ENCODE data around the gene CANT1. TPM values are rescaled to one million over a fixed set of nuclear protein-coding genes. Genes with fewer than 3 reads are reported as not detected.

CANT1 gene
- total and polyA plus RNA-seq, 2 of the 13 experiments (the other 11 are each of a cell fraction or from before 2014, with no cell fraction given): 34.1 to 42.1 TPM

DNA sequence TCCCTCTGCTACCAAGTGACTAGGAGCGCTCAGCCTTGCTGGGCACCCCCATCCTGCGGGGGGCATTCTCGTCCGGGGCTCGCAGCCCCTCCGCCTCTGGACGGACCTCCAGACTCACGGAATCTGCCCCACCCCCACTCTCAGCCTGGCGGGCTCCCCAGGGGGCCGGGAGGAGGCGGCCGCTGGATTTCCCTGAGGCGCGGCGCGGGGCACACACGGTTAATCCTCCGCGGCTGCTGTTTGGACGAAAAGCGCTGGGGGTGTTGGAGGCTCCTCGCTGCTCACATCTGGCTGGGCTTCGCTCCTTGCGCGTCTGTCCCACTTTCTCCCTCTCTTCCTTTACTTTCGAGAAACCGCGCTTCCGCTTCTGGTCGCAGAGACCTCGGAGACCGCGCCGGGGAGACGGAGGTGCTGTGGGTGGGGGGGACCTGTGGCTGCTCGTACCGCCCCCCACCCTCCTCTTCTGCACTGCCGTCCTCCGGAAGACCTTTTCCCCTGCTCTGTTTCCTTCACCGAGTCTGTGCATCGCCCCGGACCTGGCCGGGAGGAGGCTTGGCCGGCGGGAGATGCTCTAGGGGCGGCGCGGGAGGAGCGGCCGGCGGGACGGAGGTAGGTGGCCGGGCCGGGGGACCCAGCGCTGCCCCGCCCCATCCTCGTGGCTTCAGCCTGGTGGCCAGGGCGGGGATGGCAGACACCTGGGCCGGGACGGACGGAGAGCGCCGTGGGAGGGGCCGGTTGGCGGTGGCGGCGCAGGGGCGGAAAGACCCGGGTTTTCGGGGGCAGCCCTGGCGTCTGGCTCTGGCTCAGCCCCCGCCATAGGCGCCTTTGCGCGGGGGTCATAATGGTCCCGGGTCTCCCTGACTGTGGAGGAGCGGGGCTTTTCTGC, 14.6 kb upstream of the CANT1 start, which contains the start of gene C1QTNF1 (continued):
- TF ChIP-seq, protein P1, sequence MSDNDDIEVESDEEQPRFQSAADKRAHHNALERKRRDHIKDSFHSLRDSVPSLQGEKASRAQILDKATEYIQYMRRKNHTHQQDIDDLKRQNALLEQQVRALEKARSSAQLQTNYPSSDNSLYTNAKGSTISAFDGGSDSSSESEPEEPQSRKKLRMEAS (IDR thresholded peaks at IDR 0.05): peak; percentile 61
- no peak for TF ChIP-seq ZNF10 (CRISPR knock-in tag; IDR thresholded peaks at IDR 0.05; ENCODE audit: borderline replicate concordance, low read depth)
- TF ChIP-seq, protein P2, sequence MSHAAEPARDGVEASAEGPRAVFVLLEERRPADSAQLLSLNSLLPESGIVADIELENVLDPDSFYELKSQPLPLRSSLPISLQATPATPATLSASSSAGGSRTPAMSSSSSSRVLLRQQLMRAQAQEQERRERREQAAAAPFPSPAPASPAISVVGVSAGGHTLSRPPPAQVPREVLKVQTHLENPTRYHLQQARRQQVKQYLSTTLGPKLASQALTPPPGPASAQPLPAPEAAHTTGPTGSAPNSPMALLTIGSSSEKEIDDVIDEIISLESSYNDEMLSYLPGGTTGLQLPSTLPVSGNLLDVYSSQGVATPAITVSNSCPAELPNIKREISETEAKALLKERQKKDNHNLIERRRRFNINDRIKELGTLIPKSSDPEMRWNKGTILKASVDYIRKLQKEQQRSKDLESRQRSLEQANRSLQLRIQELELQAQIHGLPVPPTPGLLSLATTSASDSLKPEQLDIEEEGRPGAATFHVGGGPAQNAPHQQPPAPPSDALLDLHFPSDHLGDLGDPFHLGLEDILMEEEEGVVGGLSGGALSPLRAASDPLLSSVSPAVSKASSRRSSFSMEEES (CRISPR knock-in tag; IDR thresholded peaks at IDR 0.05): no peak
- TF ChIP-seq FLYWCH1 (CRISPR knock-in tag; IDR thresholded peaks at IDR 0.05): no peak
- no peak for TF ChIP-seq XBP1 (CRISPR knock-in tag; IDR thresholded peaks at IDR 0.05)
- TF ChIP-seq SAP130 (CRISPR knock-in tag; IDR thresholded peaks at IDR 0.05; ENCODE audit: low read depth): 0 out of 2 replicates have a peak, but pooled peaks have one; percentile 37
- TF ChIP-seq, protein P3, sequence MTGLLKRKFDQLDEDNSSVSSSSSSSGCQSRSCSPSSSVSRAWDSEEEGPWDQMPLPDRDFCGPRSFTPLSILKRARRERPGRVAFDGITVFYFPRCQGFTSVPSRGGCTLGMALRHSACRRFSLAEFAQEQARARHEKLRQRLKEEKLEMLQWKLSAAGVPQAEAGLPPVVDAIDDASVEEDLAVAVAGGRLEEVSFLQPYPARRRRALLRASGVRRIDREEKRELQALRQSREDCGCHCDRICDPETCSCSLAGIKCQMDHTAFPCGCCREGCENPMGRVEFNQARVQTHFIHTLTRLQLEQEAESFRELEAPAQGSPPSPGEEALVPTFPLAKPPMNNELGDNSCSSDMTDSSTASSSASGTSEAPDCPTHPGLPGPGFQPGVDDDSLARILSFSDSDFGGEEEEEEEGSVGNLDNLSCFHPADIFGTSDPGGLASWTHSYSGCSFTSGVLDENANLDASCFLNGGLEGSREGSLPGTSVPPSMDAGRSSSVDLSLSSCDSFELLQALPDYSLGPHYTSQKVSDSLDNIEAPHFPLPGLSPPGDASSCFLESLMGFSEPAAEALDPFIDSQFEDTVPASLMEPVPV (CRISPR knock-in tag; IDR thresholded peaks at IDR 0.05): peak; percentile 74; the same call in 1 of the 2 replicates
- no peak for TF ChIP-seq HOXA9 (CRISPR knock-in tag; IDR thresholded peaks at IDR 0.05; ENCODE audit: borderline replicate concordance)
- TF ChIP-seq DNMT1 (CRISPR knock-in tag; IDR thresholded peaks at IDR 0.05): 0 out of 2 replicates have a peak, but pooled peaks have one; percentile 45
- TF ChIP-seq GFI1 (CRISPR knock-in tag; IDR thresholded peaks at IDR 0.05; ENCODE audit: borderline replicate concordance): no peak
- peak; percentile 65 for TF ChIP-seq SP5 (CRISPR knock-in tag; IDR thresholded peaks at IDR 0.05; ENCODE audit: borderline replicate concordance, low read depth)
